ENCODE data around the gene PUDP.
"Not testable (repeated sequence)": the region's sequence is repeated elsewhere in the genome, so short reads cannot be mapped to it uniquely, and the experiment has no call there.

PUDP gene

DNA sequence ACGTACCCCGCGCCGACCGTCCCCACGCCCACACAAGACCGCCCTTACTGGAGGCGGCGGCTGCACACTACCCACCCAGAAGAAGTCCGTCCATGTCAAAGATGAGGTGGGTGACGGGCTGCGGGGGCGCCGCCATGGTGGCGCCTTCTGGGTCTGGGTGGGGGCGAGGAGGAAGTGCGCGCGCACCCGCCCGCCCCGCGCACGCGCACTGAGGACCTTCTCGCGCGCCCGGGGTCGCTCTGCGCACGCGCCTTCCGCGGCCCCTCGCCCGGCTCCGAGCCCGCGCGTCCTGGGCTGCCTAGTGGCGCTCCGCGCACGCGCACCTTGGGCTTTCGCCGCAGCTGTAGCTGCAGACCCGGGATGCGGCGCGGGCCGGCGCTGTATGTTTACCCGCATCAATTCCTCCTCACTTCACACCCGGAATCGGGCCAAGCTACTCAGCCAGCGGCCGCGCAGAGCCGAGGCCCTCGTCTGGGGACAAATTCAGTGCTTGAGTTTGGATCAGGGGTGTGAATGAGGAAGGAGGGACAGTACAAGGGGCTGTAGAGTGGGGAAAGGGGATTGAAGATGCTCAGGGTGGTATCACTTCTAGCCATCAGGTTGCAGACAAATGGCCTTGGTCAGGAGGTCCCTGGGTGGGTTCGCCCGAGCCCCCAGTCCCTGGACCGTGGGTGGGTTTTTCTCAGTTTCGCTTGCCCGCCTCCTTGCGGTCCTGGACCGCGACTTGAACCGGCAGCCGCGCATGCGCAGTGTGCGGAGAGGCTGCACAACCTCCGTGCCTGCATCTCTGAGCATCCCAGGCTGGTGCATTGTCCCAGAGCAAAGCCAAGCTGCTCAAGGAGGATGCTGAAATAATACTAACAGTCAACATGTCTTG is at the start of gene PUDP:
TSS of gene PUDP (minus strand) at position 176 of the 877 bp plus-strand sequence. CDS start at position 136, 40 bp downstream.
- DNase-seq, result peak; percentile 75

DNA sequence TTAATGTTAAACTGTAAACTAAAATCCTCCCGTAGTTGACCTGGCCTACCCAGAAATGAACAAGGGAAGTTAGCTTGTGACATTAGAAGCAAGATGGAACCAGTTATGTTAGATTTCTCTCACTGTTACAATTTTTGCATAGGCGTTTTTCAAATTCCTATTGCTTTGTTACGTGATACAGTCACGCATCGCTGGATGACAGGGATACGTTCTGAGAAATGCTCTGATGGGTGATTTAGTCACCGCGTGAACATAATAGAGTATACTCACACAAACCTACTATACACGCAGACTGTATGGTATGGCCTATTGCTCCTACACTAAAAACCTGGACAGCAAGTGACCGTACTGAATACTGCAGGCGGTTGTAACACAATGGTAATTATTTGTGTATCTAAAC is 46.7 kb upstream of the PUDP start:
- DNase-seq, result no peak

DNA sequence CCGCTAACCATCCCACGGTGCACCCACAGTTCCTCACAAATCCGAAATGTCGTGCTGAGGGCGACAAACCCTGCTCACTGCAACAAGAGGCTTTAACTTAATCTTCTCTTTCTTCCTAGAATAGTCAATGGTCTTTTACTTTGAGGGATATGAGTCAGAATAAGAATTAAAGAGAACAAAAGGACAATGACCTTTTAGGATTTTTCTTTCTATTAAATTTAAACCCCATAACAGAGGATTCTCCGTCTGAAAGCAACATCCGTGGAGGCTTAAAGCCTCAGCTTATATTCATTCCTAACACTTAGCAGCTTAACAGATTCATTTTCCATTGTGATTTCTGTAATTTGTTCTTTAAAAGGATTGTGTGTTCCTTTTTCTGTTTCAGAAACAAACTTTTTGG is 44.9 kb upstream of the PUDP start:
- no peak for DNase-seq

DNA sequence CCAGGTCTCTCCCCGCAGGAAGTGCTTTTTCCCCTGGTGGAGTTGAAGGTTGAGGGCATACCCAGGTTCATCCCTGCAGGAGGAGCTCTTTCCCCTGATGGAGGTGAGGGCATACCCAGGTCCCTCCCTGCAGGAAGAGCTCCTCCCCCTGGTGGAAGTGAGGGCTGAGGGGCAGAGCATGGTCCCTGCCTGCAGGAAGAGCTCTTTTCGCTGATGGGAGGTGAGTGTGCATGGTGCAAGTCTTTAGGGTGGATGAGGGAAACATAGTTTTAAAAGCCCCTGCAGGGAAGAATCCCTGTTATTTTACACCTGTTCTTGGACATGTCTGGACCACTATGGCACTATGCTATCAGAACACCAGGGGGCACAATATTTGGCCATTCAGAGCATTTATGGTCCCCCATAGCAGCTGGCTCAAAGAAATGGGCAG is 43.7 kb upstream of the PUDP start:
- DNase-seq, result no peak

DNA sequence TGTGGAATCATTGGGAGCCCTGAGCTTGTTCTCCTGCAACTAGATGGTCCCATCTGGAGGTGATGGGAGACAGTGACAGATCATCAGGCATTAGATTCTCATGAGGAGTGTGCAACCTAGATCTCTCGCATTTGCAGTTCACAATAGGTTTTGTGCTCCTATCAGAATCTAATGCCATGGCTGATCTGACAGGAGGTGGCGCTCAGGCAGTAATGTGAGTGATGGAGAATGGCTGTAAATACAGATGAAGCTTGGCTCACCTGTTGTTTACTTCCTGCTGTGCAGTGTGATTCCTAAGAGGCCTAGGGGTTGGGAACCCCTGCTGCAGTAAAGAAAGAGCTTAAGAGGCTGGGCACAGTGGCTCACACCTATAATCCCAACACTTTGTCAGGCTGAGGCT is 42.2 kb upstream of the PUDP start:
- DNase-seq, result no peak

DNA sequence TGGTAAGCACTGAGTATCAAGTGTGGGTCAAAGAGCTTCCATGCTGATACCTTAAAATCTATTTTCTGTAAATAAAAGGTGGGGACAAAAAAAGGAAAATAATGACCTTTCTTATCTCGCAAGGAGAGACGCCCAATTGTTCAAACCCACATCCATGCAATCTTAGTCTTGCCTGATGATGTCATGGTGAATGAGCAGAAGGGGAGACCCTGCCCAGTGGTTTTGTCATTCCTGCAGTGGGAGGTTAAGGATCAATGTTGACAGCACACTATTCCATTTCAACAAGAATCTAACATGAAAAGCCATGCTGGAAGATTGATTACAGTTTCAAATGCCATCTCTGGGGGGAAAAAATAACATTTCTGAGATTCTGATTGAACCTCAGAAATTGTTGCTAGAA is 40.7 kb upstream of the PUDP start:
- DNase-seq, result no peak

DNA sequence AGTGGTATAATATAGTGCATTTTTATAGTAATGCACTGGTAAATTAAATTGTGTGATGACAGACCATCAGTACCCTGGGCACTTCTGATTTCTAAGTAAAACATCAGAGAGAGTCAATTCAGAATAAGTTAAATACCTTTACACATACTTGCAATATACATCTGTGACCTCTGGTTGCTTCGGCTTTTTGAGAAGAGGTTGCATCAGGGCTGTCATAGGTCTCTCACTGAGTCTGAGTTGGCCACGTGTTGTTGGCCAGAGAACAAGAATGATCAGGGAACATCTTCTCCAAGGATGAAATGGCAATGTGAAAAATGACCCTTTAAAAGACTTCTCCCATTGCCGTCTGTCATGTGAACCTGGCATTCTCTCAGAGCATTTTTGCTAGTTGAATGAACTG is 36.9 kb upstream of the PUDP start:
- DNase-seq, result no peak

DNA sequence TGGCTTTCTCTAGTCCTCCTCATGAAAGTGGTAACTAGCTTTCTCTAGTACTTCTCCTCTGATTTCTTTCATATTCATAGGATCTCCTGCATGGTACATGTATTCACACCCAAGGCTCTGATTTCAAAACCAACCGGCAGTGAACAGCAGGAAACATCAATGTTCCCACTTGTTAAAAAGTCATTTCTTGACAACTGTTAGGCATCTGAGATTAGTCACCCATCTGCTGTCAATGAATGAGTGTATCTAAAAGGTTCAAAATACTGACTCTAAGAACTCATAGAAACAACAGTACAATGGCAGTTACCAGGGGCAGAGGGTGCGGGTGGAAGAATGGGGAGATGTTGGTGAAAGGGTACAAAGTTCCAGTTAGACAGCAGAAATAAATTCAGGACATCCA is 31.5 kb upstream of the PUDP start:
- no peak for DNase-seq

DNA sequence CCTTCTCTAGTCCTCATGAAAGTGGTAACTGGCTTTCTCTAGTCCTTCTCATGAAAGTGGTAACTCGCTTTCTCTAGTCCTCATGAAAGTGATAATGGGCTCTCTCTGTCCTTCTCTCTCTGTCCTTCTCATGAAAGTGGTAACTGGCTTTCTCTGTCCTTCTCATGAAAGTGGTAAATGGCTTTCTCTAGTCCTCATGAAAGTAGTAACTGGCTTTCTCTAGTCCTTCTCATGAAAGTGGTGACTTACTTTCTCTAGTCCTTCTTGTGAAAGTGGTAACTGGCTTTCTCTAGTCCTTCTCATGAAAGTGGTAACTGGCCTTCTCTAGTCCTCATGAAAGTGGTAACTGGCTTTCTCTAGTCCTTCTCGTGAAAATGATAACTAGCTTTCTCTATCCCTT is 30.9 kb upstream of the PUDP start:
- DNase-seq, result not testable (repeated sequence)

DNA sequence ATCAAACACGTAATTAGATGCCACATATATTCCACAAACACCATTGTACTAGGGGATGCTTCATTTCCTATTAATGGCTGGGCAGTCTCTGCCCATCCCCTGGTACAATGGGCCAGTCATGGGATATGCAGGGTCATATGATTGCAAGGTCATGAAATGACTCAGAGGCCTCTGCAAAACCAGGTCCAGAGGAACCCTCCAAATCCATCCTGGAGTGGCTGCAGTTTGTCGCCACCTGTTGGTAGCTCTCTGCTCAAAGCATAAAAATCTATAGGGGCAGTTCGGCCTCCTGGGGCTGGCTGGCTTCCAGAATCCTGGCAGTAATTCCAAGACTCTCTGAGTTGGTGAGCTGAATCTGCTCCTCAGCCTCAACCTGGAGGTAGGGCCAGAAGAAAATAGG is 22.9 kb upstream of the PUDP start:
- no peak for DNase-seq

DNA sequence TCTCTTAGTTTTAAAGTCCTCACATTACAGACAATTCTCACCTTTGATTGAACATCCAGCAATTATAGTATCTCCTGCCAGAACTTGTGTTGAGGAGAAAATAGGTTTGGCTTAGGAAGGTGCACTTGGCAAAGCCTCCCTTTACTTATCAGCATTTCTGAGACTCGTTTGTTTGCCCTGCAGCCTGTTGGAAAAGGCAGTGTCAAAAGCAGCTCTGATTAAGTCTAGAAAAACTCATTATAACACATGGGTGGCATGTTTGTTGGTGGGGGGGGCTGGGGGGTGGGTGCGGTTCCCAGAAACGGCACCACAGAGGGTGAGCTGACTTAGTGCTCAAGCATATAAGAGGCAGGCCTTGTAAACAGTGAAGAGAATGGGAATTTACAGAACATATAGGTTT is 21.7 kb upstream of the PUDP start:
- DNase-seq, result no peak

DNA sequence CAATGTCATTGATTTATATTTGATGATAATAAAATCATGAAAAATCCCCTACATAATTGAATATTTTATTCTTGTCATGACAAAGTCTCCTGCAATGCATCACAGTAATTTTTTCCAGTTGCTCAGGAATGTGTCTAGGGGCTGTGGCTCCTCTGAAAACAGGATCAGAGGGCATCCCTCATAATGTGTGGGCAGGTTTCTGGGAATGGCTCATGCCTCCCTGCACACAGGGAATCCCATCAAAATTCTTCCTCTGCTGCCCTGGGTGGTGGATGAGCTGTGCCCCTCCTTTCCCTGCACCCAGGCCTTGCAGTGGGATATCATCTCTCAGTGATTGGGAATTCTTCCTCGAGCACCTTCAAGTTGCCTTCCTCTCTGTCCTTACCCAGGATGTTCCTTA is 20.4 kb upstream of the PUDP start:
- DNase-seq, result no peak

DNA sequence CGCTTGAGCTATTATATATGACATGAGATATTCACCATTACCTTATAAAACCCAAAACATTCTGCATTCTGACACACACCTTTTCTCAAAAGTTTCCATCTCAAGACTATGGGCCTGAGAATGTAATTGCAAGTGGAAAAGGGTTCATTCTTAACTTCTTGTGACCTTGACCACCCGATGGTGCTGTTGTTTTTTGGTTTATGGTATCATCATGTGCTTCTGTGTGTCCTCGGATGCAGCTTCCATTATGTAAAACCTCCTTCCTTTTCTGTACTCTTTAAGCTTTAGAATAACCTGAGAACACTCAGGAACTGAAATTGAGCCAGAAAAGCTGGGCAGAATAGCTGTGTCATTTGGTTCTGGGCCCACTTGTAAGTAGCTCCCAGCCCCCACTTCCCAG is 16.2 kb upstream of the PUDP start:
- DNase-seq, result no peak

DNA sequence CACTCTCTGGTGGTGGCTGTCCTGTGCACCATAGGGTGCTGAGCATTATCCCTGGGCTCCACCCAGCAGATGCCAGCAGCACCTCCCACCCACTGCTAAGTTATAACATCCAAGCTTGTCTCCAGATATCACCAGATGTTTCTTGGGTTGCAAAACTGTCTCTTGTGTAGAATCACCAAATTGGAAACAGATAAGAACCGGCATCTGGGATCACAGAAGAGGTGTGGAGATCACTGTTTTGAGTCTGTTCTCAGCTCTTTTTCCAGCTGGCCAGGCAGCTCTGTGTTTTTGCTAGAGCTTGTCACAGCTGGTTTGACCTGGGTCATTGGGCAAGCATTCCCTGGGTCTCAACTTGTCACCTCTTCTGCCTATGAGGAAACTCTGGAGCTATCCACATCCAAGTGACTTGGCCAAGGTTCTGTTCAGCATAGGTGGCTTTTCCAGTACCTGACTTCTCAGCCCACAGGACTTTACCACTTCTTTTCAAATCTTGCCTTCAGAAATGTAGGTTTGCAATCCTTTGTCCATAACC is 15.3 kb upstream of the PUDP start:
- DNase-seq, result no peak

DNA sequence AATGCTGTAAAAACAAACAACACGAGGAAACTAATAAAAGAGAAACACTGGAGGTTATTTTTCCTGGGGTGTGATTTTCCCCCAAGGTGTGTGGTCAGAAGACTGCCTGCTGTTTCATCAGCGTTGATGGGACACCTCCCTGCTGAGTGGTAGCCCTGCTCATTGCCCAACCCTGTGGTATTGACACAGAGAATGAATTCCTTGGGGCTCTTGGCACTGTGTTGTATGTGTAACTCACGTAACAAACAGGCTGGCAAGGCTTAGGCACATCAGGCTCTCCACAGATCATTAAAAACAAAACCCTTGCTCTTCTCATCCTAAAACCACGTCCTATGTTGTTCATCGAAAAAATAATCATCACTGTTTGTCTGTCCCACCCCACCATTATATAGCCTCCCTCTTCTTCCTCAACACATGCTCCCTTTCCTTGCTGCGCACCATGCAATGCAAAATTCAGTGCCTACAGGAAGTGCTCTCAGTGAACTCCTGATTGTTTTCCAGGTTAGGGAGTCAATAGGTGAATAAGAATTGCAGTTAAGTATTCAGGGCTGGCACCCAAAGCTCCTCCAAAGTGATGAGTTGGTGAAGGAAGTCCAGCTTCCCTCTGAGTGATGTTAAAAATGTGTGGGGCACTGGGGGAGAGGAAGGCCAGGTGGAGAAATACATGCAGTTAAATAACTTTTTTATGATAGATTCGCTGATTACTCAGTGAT is 11.4 kb upstream of the PUDP start:
- DNase-seq, result no peak

DNA sequence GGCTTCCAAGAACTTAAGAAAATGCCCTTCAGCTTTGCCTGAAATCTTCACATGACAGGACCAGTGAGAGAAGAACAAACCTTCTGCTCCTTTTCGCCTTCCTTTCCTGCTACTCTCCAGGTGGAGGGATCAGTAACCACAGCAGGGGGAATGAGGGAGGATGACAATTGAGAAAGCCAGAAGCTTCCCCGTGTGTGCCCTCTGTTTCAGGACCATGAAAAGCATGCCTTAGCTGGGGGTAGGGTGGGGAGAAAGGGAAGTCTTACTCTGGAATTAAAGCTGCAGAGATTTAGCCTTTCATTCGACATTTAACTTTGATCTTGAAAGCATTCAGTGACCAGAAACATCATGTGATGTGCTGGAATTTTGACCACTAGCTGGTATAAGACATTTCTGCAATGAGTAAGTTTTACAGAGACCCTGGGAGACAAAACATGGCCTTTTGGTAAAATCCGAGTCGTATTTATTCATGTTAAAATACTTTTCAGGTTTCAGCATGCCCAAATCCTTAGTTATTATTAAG is 10.6 kb upstream of the PUDP start:
- DNase-seq, result no peak

DNA sequence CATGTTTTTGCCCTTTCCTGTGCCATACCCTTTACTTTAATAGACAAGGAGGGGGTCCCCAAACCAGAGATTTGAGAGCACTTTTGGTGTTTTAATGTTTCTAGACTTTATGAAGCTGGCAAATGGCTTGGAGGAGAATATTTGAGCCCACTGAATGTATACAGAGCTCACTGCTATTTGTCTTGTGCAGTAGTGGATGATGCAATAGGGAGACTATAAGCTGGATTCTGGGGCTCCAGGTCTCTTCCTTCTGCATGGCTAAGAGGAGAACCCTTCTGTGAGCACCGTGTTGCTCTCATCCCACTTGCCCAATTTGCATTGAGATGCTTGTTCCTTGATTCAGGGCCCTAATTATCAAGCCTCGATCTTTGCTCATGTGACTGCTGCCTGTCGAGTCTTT is 8.9 kb upstream of the PUDP start:
- DNase-seq, result no peak

DNA sequence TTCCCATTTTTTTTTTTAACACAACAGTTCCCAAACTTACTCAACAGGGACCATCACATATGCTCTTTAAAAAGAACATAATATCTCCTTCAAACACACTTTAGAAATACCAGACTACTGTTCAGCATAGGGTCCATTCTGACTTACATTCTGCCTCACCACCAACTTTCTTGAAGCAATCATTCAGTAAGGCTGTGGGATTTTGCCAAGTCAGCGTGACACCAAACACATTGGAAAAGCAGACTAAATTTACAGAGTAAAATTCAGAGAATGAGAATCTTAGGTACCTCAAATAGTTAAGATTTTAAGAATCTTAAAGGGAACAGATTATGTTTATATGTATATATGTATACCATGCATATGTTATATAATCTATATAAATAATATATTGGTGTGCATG is 7.2 kb upstream of the PUDP start:
- no peak for DNase-seq

DNA sequence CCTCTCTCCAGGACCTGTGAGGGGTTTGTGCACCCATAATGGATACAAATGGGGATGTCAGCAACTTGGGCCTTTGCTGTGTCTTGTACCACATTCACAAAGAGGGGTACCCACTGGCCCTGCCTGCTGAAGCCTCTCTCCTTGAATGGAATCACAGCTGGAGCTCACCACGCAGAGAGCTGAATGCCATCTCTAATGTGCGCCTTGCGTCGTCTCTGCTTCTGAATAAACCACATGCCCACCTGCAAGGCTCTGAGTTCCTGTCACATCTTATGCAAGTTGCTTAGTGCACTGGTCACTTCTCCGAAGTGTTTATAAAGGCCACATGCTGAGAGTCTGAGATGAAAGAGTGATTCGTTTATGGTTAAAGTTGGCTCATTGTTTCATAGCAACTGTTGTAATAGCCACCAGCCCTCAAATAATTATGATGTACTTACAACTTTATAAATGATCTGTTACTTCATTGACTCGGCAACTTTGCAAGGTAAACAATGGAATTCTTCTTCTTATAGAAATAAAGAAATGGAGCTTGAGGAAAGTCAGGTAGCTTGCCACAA is 6.2 kb upstream of the PUDP start:
- no peak for DNase-seq

DNA sequence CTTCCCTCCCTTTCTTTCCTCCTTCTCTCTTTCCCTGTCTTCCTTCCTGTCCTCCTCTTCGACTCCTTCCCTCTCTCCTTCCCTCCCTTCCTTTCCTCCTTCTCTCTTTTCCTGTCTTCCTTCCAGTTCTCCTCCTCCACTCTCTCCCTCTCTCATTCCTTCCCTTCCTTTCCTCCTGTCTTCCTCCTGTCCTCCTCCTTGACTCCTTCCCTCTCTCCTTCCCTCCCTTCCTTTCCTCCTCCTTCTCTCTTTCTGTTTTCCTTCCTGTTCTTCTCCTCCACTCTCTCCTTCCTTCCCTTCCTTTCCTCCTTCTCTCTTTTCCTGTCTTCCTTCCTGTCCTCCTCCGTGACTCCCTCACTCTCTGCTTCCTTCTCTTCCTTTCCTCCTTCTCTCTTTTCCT is 5.3 kb upstream of the PUDP start:
- DNase-seq, result no peak

DNA sequence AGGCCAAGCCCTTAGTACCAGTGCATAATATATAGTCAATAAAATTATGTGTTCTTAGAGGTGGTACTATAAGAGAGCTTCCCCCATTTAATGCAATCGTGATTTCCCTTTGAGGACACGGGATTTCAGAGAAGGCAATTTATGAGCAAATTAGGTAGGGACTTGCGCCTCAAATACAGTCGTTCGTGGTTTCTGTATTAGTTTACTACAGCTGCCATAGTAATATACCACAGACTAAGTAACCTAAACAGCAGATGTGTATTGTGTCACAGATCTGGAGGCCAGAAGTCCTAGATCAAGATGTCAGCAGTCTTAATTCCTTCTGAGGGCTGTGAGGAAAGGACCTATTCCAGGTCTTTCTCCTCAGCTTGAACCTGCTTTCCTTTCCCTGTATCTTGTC is 1.5 kb upstream of the PUDP start:
- DNase-seq, result no peak

DNA sequence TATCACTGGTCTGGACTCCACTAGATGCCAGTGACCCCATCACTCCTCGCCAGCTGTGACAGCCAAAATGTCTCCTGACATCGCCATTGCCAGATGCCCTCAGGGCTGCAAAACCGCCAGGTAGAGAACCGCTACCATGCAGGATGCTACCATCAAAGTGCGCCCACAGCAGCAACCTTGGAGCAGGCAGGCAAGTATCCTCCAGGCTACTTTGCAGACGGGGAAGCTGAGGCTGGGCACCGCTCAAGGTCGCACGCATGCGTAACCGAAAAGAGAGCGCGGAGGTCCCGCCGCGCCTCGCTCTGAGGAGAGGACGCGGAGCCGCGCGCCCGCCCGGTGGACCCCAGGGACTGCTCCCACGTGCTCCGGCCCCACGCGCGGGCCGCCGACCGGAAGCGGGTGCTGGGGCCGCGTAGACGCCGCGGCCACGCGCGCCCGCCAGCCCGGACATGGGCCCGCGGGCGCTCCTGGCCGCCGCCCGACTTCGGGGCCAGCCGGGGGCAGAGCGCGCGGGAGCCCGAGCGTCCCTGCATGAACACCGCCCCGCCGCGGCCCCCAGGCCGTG is 458 bp downstream of the PUDP start, which contains the start of gene STS:
TSS of gene STS (plus strand) at position 300 of the 565 bp plus-strand sequence. CDS start 105,488 bp downstream, outside the sequence.
- DNase-seq, result peak; percentile 37

Measured in NCI-H2171 treated with DMSO at 0.1 percent for 48 hours (cell line).